ENCODE results near the gene TSPAN4.

The TSPAN4 gene

DNA sequence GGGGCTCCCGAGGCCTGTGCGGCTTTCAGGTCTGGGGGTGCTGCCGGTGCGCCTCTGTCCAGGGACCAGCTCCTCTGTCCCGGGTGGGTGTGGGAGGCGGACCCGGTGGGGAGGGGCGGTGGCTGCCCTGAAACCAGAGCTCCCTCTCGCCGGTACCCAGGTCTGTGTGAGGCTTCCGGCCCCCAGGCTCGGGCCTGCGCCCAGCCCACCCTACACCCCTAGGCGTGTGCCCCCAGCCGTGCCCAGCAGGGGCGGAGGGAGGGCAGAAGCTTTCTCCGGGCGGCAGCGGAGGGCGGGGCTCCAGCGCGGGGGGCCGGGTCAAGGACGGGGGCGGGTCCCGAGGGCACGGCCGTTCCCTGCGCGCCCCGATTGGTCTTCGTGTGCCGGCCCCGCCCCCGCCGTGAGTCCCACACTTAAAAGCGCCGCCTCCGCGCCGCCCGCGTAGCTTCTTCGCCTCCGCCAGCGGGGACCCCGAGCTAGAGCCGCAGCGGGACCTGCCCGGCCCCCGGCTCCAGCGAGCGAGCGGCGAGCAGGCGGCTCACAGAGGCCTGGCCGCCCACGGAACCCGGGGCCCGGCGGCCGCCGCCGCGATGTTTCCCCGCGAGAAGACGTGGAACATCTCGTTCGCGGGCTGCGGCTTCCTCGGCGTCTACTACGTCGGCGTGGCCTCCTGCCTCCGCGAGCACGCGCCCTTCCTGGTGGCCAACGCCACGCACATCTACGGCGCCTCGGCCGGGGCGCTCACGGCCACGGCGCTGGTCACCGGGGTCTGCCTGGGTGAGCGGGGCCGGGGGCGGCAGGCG lies 23.3 kb upstream of the TSPAN4 start:
- Histone ChIP-seq H3K9ac (peak overlapping the region; percentile 93 to 97 (median 96)), H3K27me3 (peaks cover 0 to 2% (median 0%) of the 10 kb centered on the region in 11 experiments; a peak in 3 of 22 replicates), H3K9me3 (replicated peaks in 1 of 11) (no peaks in the 10 kb centered on the region), H4K20me1 (peaks cover 25 to 90% (median 48%) of the 10 kb centered on the region in 11 experiments; a peak in 20 of 22 replicates), H3K4me2 (peak overlapping the region; percentile 91 to 100 (median 98)), H3K27ac (peak overlapping the region; percentile 83 to 96 (median 93)), H3K4me3 (peak overlapping the region; percentile 81 to 95 (median 86)), H3K36me3 (peaks cover 17 to 54% (median 35%) of the 10 kb centered on the region in 11 experiments), H3K4me1 (peaks cover 33 to 49% (median 39%) of the 10 kb centered on the region in 10 experiments)
- no peak for TF ChIP-seq Cebpa-rat (IDR thresholded peaks at IDR 0.05)

DNA sequence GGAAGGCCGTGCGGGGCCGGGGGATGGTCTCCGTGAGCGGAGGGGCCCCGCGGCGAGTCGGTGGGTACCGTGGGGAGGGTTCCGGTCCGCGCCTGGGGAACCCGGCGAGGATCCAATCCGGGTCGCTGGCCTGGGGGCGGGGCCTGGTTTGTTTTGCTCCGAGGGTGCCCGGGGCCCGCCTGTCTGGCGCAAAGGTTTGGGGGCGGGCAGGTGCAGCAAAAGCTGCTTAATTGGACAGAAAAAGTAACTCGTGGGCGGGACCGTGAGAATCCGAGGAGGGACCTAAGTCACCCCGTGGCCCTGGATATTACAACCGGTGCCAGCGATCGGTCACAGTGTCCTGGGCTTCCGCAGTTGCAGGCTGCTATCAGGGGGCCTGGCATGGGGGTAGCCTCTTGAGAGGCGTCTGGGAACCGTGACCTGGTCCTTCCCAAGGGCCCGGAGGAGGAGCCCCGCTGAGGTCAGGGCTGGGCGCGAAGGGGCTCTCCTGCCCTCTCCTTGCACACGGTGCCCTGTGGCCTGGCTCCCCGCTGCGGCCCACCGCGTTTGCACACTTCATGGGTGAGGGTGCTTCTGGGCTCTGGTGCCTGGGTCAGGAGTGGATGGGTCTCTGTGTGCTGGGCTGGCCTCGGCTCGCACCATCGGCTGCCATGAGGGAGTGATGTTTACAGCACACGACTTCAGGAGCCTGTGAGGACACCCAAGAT lies 22.6 kb upstream of the TSPAN4 start:
- Histone ChIP-seq H3K4me2 (peak overlapping the region; percentile 91 to 100 (median 98)), H3K9me3 (replicated peaks in 1 of 11) (no peaks in the 10 kb centered on the region), H3K4me3 (peak overlapping the region; percentile 81 to 95 (median 86)), H3K27ac (peak overlapping the region; percentile 83 to 96 (median 93)), H4K20me1 (peaks cover 31 to 90% (median 49%) of the 10 kb centered on the region in 11 experiments; a peak in 20 of 22 replicates), H3K27me3 (peaks cover 0 to 10% (median 4%) of the 10 kb centered on the region in 11 experiments; a peak in 19 of 22 replicates), H3K4me1 (peaks cover 35 to 56% (median 46%) of the 10 kb centered on the region in 10 experiments), H3K9ac (peak overlapping the region; percentile 93 to 97 (median 96)), H3K36me3 (peaks cover 22 to 54% (median 35%) of the 10 kb centered on the region in 11 experiments)
- no peak for TF ChIP-seq Cebpa-rat (IDR thresholded peaks at IDR 0.05)

DNA sequence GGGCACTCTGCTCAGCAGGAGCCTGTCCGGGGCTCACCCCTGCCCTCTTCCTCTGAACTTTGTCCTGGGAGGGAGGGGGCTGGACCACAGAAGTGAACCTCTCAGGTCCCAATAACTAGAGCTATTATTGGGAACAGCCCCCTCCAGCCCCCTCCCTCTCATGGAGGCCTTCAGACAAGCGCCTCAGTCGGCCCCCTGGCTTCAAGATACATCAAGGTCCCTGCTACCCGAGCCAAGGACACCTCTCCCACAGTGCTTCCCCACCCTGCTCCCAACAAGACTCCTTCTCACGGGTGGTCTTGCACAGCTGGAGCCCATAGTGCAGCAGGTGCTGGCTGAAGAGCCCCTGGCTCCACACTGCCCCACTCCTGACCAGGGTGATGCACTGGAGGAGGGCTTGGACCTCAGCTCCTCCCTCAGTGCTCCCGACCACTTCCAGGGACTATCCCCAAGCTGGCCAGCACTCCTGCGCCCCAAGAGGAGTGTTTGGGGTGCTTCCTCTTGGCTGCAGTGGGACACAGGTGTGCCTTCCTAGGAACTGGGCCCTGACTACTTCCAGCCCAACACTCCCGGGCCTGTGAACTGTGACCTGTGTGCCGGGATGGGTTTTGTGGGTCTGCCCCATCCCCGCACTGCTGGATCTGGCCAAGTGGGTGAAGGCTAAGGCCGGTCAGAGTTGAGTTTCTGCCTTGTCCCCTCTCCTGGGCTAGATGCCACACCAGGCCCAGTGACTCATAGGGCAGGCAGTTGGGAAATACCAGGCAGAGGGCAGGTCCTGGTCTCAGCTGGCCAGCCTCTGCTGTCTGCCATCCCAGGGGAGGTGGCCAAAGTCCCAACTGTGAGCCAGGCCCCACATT lies 21.8 kb upstream of the TSPAN4 start:
- Histone ChIP-seq H3K4me2 (peak overlapping the region; percentile 91 to 100 (median 98)), H3K27me3 (peaks cover 8 to 17% (median 12%) of the 10 kb centered on the region in 11 experiments; a peak in 21 of 22 replicates), H3K9me3 (replicated peaks in 1 of 11) (no peaks in the 10 kb centered on the region), H3K27ac (peak overlapping the region; percentile 83 to 96 (median 93); a peak in 21 of 22 replicates), H3K9ac (peak overlapping the region; percentile 93 to 97 (median 96)), H3K4me3 (peak overlapping the region; percentile 81 to 95 (median 86)), H3K36me3 (peaks cover 24 to 54% (median 36%) of the 10 kb centered on the region in 11 experiments), H3K4me1 (peaks cover 35 to 64% (median 54%) of the 10 kb centered on the region in 10 experiments), H4K20me1 (peaks cover 31 to 90% (median 49%) of the 10 kb centered on the region in 11 experiments; a peak in 20 of 22 replicates)
- TF ChIP-seq Cebpa-rat (IDR thresholded peaks at IDR 0.05): peak in 1 of 11 experiments; percentile 40; a peak in 2 of 22 replicates

DNA sequence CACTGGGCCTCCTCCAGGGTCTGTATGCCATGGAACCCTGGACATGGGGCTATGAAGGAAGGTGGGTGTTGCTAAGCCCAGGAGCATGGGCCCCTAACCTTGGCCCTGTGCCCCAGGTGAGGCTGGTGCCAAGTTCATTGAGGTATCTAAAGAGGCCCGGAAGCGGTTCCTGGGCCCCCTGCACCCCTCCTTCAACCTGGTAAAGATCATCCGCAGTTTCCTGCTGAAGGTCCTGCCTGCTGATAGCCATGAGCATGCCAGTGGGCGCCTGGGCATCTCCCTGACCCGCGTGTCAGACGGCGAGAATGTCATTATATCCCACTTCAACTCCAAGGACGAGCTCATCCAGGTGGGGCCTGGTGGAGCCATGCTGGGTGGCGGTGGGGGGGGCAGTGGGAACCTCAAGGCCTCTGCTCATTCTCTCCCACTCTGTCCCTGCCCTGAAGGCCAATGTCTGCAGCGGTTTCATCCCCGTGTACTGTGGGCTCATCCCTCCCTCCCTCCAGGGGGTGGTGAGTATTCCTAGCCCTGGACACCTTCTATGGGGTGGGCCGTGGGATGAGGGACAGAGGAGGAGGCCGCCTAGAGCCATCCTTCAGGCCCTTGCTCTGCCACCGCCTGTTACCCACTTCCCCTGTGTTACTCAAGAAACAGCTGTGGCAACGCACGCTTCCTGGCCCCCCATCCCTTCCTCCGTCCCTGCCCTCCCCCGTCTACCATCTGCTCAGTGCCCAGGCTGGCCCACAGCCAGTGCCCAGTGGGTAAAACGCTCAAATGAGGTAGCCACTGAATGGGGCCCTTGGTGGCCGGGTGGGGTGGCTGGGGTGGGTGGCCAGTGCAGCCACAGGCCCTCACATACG lies 20.9 kb upstream of the TSPAN4 start:
- H3K27me3 ChIP-seq: peaks cover 16 to 26% (median 21%) of the 10 kb centered on the region in 11 experiments
- no peaks in the 10 kb centered on the region for H3K9me3 ChIP-seq (replicated peaks in 1 of 11)
- H3K4me2 ChIP-seq: peak overlapping the region; percentile 91 to 100 (median 98)
- H4K20me1 ChIP-seq: peaks cover 28 to 89% (median 50%) of the 10 kb centered on the region in 11 experiments; a peak in 20 of 22 replicates
- peaks cover 21 to 48% (median 35%) of the 10 kb centered on the region in 11 experiments for H3K36me3 ChIP-seq
- peak overlapping the region in 9 of 10 experiments; percentile 81 to 95 (median 84); a peak in 18 of 20 replicates for H3K4me3 ChIP-seq
- peak overlapping the region; percentile 93 to 97 (median 96) for H3K9ac ChIP-seq
- H3K4me1 ChIP-seq: peaks cover 40 to 73% (median 62%) of the 10 kb centered on the region in 10 experiments
- TF ChIP-seq Cebpa-rat (IDR thresholded peaks at IDR 0.05): peak in 1 of 11 experiments; percentile 49; a peak in 2 of 22 replicates
- H3K27ac ChIP-seq: peak overlapping the region; percentile 8 to 96 (median 93); a peak in 21 of 22 replicates

DNA sequence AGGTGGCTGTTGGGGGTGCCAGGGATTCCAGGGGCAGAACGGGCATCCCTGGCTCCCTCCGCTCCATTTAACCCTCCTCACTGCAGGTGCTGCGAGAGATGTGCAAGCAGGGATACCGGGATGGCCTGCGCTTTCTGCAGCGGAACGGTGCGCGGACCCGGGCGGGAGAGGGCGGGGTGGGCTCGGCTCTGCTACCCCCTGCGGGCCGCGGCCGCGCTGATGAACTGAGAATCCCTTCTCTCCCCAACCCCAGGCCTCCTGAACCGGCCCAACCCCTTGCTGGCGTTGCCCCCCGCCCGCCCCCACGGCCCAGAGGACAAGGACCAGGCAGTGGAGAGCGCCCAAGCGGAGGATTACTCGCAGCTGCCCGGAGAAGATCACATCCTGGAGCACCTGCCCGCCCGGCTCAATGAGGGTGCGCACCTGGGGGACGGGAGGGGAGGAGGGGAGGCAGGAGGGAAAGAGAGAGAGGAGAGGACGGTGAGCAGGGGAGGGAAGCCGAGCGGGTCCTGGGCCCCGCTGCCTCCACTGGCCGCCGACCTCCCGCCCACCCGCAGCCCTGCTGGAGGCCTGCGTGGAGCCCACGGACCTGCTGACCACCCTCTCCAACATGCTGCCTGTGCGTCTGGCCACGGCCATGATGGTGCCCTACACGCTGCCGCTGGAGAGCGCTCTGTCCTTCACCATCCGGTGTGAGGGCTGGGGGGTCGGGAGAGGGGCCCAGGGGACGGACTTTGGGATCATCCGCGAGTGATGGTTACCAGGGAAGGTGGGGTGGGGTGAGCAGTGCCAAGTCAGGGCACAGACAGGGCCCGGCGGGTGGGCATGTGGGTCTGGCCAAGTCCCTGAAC lies 19.0 kb upstream of the TSPAN4 start:
- no peak overlapping the region for H3K4me3 ChIP-seq
- H3K4me1 ChIP-seq: peaks cover 54 to 91% (median 79%) of the 10 kb centered on the region in 10 experiments
- H3K9ac ChIP-seq: 0 out of 22 replicates have a peak overlapping the region, but pooled peaks of 1 of the 11 experiments have one; percentile 97

DNA sequence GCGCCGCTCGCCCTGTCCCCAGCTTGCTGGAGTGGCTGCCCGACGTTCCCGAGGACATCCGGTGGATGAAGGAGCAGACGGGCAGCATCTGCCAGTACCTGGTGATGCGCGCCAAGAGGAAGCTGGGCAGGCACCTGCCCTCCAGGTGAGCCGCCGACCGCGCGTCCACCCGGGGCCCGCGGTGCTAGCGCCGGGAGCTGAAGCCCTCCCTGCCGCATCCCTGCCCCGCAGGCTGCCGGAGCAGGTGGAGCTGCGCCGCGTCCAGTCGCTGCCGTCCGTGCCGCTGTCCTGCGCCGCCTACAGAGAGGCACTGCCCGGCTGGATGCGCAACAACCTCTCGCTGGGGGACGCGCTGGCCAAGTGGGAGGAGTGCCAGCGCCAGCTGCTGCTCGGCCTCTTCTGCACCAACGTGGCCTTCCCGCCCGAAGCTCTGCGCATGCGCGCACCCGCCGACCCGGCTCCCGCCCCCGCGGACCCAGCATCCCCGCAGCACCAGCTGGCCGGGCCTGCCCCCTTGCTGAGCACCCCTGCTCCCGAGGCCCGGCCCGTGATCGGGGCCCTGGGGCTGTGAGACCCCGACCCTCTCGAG lies 18.3 kb upstream of the TSPAN4 start:
- peak overlapping the region in 7 of 11 experiments; percentile 8 to 100 (median 24); a peak in 7 of 22 replicates for H3K4me2 ChIP-seq
- H3K27ac ChIP-seq: no peak overlapping the region
- peaks cover 31 to 97% (median 67%) of the 10 kb centered on the region in 11 experiments; a peak in 20 of 22 replicates for H4K20me1 ChIP-seq
- no peak overlapping the region for H3K9ac ChIP-seq
- no peak overlapping the region for H3K4me3 ChIP-seq
- H3K36me3 ChIP-seq: peaks cover 21 to 48% (median 35%) of the 10 kb centered on the region in 11 experiments
- H3K9me3 ChIP-seq (replicated peaks in 1 of 11): no peaks in the 10 kb centered on the region
- H3K4me1 ChIP-seq: peaks cover 57 to 93% (median 81%) of the 10 kb centered on the region in 10 experiments
- no peak for TF ChIP-seq Cebpa-rat (IDR thresholded peaks at IDR 0.05)
- H3K27me3 ChIP-seq: peaks cover 43 to 52% (median 47%) of the 10 kb centered on the region in 11 experiments

More for the DNA sequence above, 19.0 kb upstream of the TSPAN4 start:
- Histone ChIP-seq H3K9me3 (replicated peaks in 1 of 11) (no peaks in the 10 kb centered on the region), H3K27ac (peak overlapping the region in 2 of 11 experiments; percentile 5 to 93; a peak in 1 of 22 replicates), H3K4me2 (peak overlapping the region in 5 of 11 experiments; percentile 28 to 100 (median 97); a peak in 4 of 22 replicates), H3K36me3 (peaks cover 21 to 48% (median 35%) of the 10 kb centered on the region in 11 experiments), H3K27me3 (peaks cover 35 to 45% (median 40%) of the 10 kb centered on the region in 11 experiments), H4K20me1 (peaks cover 31 to 93% (median 60%) of the 10 kb centered on the region in 11 experiments; a peak in 20 of 22 replicates)
- TF ChIP-seq Cebpa-rat (IDR thresholded peaks at IDR 0.05): no peak

Measured in BLaER1 treated with 17β-estradiol and CSF1 and Interleukin-3, amounts not matched to agents 10 nM and 100 nM (cell line).